ENCODE results near the gene CDCP2.

- TF ChIP-seq, protein P1, sequence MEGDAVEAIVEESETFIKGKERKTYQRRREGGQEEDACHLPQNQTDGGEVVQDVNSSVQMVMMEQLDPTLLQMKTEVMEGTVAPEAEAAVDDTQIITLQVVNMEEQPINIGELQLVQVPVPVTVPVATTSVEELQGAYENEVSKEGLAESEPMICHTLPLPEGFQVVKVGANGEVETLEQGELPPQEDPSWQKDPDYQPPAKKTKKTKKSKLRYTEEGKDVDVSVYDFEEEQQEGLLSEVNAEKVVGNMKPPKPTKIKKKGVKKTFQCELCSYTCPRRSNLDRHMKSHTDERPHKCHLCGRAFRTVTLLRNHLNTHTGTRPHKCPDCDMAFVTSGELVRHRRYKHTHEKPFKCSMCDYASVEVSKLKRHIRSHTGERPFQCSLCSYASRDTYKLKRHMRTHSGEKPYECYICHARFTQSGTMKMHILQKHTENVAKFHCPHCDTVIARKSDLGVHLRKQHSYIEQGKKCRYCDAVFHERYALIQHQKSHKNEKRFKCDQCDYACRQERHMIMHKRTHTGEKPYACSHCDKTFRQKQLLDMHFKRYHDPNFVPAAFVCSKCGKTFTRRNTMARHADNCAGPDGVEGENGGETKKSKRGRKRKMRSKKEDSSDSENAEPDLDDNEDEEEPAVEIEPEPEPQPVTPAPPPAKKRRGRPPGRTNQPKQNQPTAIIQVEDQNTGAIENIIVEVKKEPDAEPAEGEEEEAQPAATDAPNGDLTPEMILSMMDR (IDR thresholded peaks at IDR 0.05; ENCODE audit: insufficient read depth, low read depth, low read length) = no peak
- no peak for TF ChIP-seq EZH2 (IDR thresholded peaks at IDR 0.05; ENCODE audit: insufficient read depth, low read length)
Observed at GRCh38 chr1:54151013-54151412, 1.8 kb downstream of the CDCP2 start.
